PC-9 (cell line): ENCODE measurements around the gene SST. TPM values are rescaled to one million over a fixed set of nuclear protein-coding genes. Genes with fewer than 3 reads are reported as not detected.

Source experiments
- BruUV-seq: library from RNA; stranded (reverse); fragments of 400-500 nt; replicated peaks from 2 replicates; lab custom pipeline; 2021; lab: Mats Ljungman, UMichigan
- CTCF ChIA-PET: fragments of 300-600 bp; sonication (Branson Sonifier 250); formaldehyde crosslinking; loops from one replicate; lab custom pipeline; 2022; ENCODE audit warnings: antibody characterized with exemption; lab: Charles Lee
- POLR2A ChIA-PET: fragments of 300-600 bp; sonication (Branson Sonifier 250); formaldehyde crosslinking; loops from one replicate; lab custom pipeline; 2022; ENCODE audit warnings: antibody characterized with exemption; ENCODE audit not compliant: unreplicated experiment; lab: Charles Lee
- DNase-seq, 2 experiments: peaks; one replicate each; pipeline versions ENCODE4 v3.0.0 to v3.0.0-alpha.2; 2015 to 2022; ENCODE audit warnings: mixed read lengths in 1 of 2
- H2AFZ ChIP-seq: fragments of 200-600 bp; sonication (generic); 2 replicates; pipeline ENCODE4 v1.8.1; 2017; ENCODE audit warnings: antibody characterized with exemption
- H3F3A ChIP-seq: fragments of 200-600 bp; sonication (generic); 2 replicates; pipeline ENCODE4 v1.8.1; 2017; ENCODE audit warnings: antibody characterized with exemption, mild to moderate bottlenecking, low read depth; ENCODE audit not compliant: insufficient read depth
- H3K27ac ChIP-seq: fragments of 200-600 bp; sonication (generic); 2 replicates; pipeline ENCODE4 v1.6.1; 2016; ENCODE audit warnings: mixed run types
- H3K27me3 ChIP-seq: fragments of 200-600 bp; sonication (generic); 2 replicates; pipeline ENCODE4 v1.6.1; 2016; ENCODE audit warnings: low read depth, mixed run types; ENCODE audit not compliant: insufficient read depth
- H3K36me3 ChIP-seq: fragments of 200-600 bp; sonication (generic); 2 replicates; pipeline ENCODE4 v1.6.1; 2016; ENCODE audit warnings: low read depth, mixed run types
- H3K4me1 ChIP-seq: fragments of 200-600 bp; sonication (generic); replicated peaks from 2 replicates; pipeline ENCODE4 v1.6.1; 2016; ENCODE audit warnings: mixed run types; ENCODE audit not compliant: insufficient read depth
- H3K4me2 ChIP-seq: fragments of 200-600 bp; sonication (generic); 2 replicates; pipeline ENCODE4 v1.6.1; 2017; ENCODE audit warnings: mixed run types
- H3K4me3 ChIP-seq: fragments of 200-600 bp; sonication (generic); 2 replicates; pipeline ENCODE4 v1.6.1; 2016; ENCODE audit warnings: mixed run types
- H3K79me2 ChIP-seq: fragments of 200-600 bp; sonication (generic); 2 replicates; pipeline ENCODE4 v1.6.1; 2017; ENCODE audit warnings: low read depth, mixed run types
- H3K9me2 ChIP-seq: fragments of 200-600 bp; sonication (generic); 2 replicates; pipeline ENCODE4 v1.8.1; 2017; ENCODE audit warnings: mild to moderate bottlenecking; ENCODE audit not compliant: insufficient read depth
- H3K9me3 ChIP-seq: fragments of 200-600 bp; sonication (generic); 2 replicates; pipeline ENCODE4 v1.8.1; 2016; ENCODE audit warnings: low read depth; ENCODE audit not compliant: insufficient read depth
- H4K20me1 ChIP-seq: fragments of 200-600 bp; sonication (generic); 2 replicates; pipeline ENCODE4 v1.8.1; 2017; ENCODE audit not compliant: insufficient read depth
- EZH2 ChIP-seq: fragments of 200-600 bp; sonication (generic); IDR thresholded peaks from 2 replicates; pipeline ENCODE4 v1.8.0; 2017; ENCODE audit warnings: antibody characterized with exemption, low read depth
- intact Hi-C: fragments of 100-400 bp; cut with micrococcal nuclease; formaldehyde crosslinking; loops from one replicate; pipeline ENCODE4 v1.10.0; 2022; ENCODE audit not compliant: unreplicated experiment
- total RNA-seq: library from RNA; stranded (reverse); gene quantifications from 2 replicates; pipeline ENCODE4 v1.2.3, GENCODE V29; 2021
- TF ChIP-seq, protein P1 (sequence below): fragments of 200-600 bp; sonication (generic); conservative IDR thresholded peaks from 2 replicates; pipeline ENCODE4 v1.6.1; 2017; ENCODE audit warnings: mixed run types, antibody characterized with exemption, mild to moderate bottlenecking, moderate library complexity

SST gene
- total RNA-seq, 1 experiment from 2014 or later, result not detected

DNA sequence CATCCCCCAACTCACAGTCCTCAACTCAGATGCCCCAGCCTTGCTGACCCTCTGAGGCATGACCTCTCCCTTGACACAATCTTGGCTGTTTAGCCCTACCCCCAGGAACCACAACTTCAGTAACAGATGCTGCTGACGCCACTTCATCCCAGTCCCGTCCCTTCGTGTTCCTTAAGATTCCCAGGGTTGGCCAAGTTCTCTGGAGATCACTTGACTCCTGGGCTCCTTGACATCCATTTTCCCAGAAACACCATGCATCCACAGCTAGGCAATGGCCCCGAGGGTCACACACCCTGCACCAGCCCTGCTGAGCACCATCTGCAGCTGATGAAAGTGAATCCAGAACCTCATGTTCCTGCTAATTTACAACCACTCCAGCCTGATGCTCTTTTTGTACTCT lies 25.3 kb upstream of the SST start:
- Histone ChIP-seq H3F3A (no peaks in the 10 kb centered on the region), H3K4me3 (no peak overlapping the region), H3K79me2 (no peaks in the 10 kb centered on the region), H3K27ac (no peak overlapping the region), H3K9me2 (no peaks in the 10 kb centered on the region), H2AFZ (no peak overlapping the region), H4K20me1 (no peaks in the 10 kb centered on the region), H3K27me3 (peaks cover 85% of the 10 kb centered on the region), H3K36me3 (no peaks in the 10 kb centered on the region), H3K4me2 (no peak overlapping the region), H3K4me1 (no peaks in the 10 kb centered on the region), H3K9me3 (no peaks in the 10 kb centered on the region)
- intact Hi-C loops, result no loop called here
- ChIA-PET POLR2A (no interaction called here), CTCF (no interaction called here)
- no TSS peak for BruUV-seq
- no peak for DNase-seq
- TF ChIP-seq, protein P1, sequence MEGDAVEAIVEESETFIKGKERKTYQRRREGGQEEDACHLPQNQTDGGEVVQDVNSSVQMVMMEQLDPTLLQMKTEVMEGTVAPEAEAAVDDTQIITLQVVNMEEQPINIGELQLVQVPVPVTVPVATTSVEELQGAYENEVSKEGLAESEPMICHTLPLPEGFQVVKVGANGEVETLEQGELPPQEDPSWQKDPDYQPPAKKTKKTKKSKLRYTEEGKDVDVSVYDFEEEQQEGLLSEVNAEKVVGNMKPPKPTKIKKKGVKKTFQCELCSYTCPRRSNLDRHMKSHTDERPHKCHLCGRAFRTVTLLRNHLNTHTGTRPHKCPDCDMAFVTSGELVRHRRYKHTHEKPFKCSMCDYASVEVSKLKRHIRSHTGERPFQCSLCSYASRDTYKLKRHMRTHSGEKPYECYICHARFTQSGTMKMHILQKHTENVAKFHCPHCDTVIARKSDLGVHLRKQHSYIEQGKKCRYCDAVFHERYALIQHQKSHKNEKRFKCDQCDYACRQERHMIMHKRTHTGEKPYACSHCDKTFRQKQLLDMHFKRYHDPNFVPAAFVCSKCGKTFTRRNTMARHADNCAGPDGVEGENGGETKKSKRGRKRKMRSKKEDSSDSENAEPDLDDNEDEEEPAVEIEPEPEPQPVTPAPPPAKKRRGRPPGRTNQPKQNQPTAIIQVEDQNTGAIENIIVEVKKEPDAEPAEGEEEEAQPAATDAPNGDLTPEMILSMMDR, result no peak
- no peak for TF ChIP-seq EZH2

DNA sequence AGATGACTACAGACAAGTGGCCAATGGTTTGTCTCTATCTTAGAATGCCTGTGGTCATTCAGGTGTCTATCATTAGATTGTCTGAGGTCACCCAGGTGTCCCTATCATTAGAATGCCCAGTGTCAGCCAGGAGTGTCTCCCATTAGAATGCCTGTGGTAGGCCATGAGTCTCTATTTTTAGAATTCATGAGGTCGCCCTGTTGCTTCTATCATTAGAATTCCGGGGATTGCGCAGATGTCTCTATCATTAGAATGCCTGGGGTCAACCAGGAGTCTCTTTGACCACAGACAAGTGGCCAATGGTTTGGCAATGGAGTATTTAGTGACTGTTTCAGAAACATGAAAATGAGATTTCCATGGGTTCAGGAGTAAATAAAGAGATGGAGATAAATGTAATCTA lies 24.6 kb upstream of the SST start:
- POLR2A ChIA-PET, result interaction anchor here (0.5 kb wide), 1 partner anchor 341 kb away, joined by 8 read pairs; no protein-coding TSS in a partner anchor
- BruUV-seq, result no TSS peak

DNA sequence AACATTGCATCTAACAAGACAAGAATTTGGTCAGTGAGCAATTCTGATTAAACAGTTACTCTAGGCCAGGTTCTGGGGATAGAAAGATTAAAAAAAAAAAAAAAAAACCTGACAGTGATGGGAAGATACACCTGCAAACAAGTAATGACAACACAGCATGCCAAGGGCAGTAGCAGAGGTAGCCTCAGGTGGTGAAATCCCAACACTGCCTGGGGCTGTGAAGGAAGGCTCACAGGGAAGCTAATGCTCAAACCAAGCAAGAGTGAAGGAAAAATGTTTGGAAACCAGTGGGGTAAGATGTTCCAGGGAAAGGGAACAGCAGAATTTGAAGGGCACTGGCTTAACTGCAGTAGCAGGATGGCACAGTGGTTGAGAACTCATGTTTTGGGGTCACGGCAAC lies 23.2 kb upstream of the SST start:
- Histone ChIP-seq H3K36me3 (no peaks in the 10 kb centered on the region), H3K4me3 (no peak overlapping the region), H3K79me2 (no peaks in the 10 kb centered on the region), H3F3A (no peaks in the 10 kb centered on the region), H4K20me1 (no peaks in the 10 kb centered on the region), H3K9me3 (no peaks in the 10 kb centered on the region), H3K4me1 (no peaks in the 10 kb centered on the region), H2AFZ (no peak overlapping the region), H3K27ac (no peak overlapping the region), H3K27me3 (peaks cover 78% of the 10 kb centered on the region), H3K9me2 (no peaks in the 10 kb centered on the region), H3K4me2 (no peak overlapping the region)
- ChIA-PET POLR2A (no interaction called here), CTCF (no interaction called here)
- intact Hi-C loops, result no loop called here
- DNase-seq, result no peak
- BruUV-seq, result no TSS peak
- no peak for TF ChIP-seq EZH2
- TF ChIP-seq, protein P1, result no peak

More for the DNA sequence above, 24.6 kb upstream of the SST start:
- TF ChIP-seq, protein P1, result no peak
- Histone ChIP-seq H3K4me3 (no peak overlapping the region), H2AFZ (no peak overlapping the region), H3K4me2 (no peak overlapping the region), H3K9me3 (no peaks in the 10 kb centered on the region), H3F3A (no peaks in the 10 kb centered on the region), H3K9me2 (no peaks in the 10 kb centered on the region), H3K36me3 (no peaks in the 10 kb centered on the region), H3K4me1 (no peaks in the 10 kb centered on the region), H3K27me3 (peaks cover 81% of the 10 kb centered on the region), H3K27ac (no peak overlapping the region), H3K79me2 (no peaks in the 10 kb centered on the region), H4K20me1 (no peaks in the 10 kb centered on the region)
- CTCF ChIA-PET, result no interaction called here
- intact Hi-C loops, result no loop called here
- DNase-seq, result no peak
